ENCODE data around the gene SNX25. TPM values are rescaled to one million over a fixed set of nuclear protein-coding genes. Genes with fewer than 3 reads are reported as not detected.

The SNX25 gene
- total and polyA plus RNA-seq, 12 donors = 4.4 to 12.6 (median 9.2) TPM

DNA sequence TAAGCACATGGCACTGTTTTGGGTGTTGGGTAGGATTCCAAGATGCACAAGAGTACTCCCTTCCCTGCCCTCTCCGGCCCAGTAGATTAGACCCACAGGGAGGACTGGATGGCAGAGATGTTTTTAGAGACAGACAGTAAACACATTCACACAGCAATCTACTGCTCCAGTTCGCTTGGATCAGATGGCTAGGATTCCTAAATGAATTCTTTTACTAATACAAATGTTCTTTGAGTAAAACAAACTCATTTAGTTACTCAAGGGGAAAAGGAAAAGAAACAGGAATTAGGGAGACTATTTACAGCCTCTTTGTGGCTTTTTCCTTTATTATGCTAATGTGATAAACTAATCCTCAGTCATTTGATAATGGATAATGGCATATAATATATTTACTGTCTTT lies 5.9 kb downstream of the SNX25 start:
- DNase-seq (no peak), ATAC-seq (peak in 2 of 8 donors; percentile 24 to 52)
- Histone ChIP-seq H3K4me3 (no peak overlapping the region), H3K36me3 (no peaks in the 10 kb centered on the region), H3K9me3 (no peaks in the 10 kb centered on the region), H3K4me1 (peaks cover 0 to 56% (median 33%) of the 10 kb centered on the region in 9 donors), H3K27ac (no peak overlapping the region), H3K27me3 (peaks cover 0 to 29% (median 0%) of the 10 kb centered on the region in 7 donors)
- WGBS, 2 donors = 46 to 60% methylated on average over 2 of the region's 2 CpGs
- intact Hi-C loops (cut with DNase I) = loop anchor here in 6 of 10 donors (5.0 to 10.0 kb wide), 3 partner anchors 90 to 182 kb away; partner anchors contain the start of genes ANKRD37 (in 4 of the 6) and LRP2BP (in 4 of the 6)
- TF ChIP-seq, protein P1, sequence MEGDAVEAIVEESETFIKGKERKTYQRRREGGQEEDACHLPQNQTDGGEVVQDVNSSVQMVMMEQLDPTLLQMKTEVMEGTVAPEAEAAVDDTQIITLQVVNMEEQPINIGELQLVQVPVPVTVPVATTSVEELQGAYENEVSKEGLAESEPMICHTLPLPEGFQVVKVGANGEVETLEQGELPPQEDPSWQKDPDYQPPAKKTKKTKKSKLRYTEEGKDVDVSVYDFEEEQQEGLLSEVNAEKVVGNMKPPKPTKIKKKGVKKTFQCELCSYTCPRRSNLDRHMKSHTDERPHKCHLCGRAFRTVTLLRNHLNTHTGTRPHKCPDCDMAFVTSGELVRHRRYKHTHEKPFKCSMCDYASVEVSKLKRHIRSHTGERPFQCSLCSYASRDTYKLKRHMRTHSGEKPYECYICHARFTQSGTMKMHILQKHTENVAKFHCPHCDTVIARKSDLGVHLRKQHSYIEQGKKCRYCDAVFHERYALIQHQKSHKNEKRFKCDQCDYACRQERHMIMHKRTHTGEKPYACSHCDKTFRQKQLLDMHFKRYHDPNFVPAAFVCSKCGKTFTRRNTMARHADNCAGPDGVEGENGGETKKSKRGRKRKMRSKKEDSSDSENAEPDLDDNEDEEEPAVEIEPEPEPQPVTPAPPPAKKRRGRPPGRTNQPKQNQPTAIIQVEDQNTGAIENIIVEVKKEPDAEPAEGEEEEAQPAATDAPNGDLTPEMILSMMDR (IDR thresholded peaks at IDR 0.05) = no peak

DNA sequence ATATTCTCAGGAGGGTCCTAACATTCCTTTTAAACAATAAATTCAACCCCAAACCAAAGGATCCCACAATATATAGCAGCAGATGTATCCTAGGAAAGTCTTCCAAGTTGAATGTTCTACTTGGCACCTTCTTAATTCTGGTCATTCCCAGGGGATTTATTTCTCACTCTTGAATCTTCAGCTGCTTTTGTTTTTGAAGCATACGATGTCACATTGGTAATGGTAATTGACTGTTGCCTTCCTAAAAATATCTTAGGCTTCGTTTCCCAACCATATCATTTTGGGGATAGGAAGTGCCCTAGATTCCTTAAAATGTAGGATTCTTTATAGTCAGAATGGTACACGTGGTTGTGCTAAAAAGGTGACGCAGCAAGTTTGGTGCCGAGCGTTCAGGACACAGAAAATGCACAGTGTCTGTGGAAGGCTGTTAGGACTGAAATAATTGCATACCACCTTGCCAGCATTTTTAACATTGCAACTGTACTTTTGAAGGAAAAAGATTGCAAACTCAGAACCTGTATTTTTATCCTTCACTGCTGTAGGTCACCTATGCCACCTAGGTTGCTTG lies 8.1 kb downstream of the SNX25 start:
- DNase-seq = no peak
- TF ChIP-seq, protein P1 (IDR thresholded peaks at IDR 0.05) = no peak
- no peak for ATAC-seq
- Histone ChIP-seq H3K27me3 (peaks cover 0 to 6% (median 0%) of the 10 kb centered on the region in 7 donors), H3K9me3 (no peaks in the 10 kb centered on the region), H3K4me1 (peaks cover 0 to 41% (median 22%) of the 10 kb centered on the region in 9 donors), H3K27ac (peak overlapping the region in 1 of 10 donors; percentile 23), H3K36me3 (no peaks in the 10 kb centered on the region), H3K4me3 (no peak overlapping the region)
- intact Hi-C loops (cut with DNase I) = loop anchor here in 6 of 10 donors (5.0 to 10.0 kb wide), 3 partner anchors 87 to 180 kb away; partner anchors contain the start of genes ANKRD37 (in 4 of the 6) and LRP2BP (in 4 of the 6)
- WGBS, 2 donors = 60 to 65% methylated on average over 6 of the region's 6 CpGs

DNA sequence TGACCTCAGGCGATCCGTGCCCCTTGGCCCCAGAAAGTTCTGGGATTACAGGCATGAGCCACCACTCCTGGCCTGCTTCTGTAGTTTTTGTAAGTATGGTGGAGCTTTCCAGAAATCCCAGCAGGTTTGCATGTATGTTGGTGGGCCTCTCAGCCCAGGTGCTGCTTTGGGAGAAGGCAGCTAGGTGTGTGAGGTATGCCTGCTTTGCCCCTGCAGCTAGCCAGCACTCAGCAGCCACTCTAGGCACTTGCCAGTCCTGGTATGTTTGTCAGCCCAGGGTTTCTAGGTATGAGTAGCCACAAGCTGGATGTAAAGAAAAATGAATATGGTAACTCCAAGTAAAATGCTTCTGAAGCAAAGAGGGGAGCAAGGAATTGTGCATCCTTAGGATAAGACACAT lies 8.9 kb downstream of the SNX25 start:
- Histone ChIP-seq H3K9me3 (no peaks in the 10 kb centered on the region), H3K27ac (no peak overlapping the region), H3K27me3 (no peaks in the 10 kb centered on the region), H3K4me3 (no peak overlapping the region), H3K4me1 (peaks cover 0 to 41% (median 22%) of the 10 kb centered on the region in 9 donors), H3K36me3 (no peaks in the 10 kb centered on the region)
- ATAC-seq = no peak
- no peak for DNase-seq
- intact Hi-C loops (cut with DNase I) = loop anchor here in 6 of 10 donors (5.0 to 10.0 kb wide), 3 partner anchors 86 to 179 kb away; partner anchors contain the start of genes ANKRD37 (in 4 of the 6) and LRP2BP (in 4 of the 6)
- 94 to 97% methylated on average over 2 of the region's 2 CpGs for WGBS, 2 donors
- TF ChIP-seq, protein P1 (IDR thresholded peaks at IDR 0.05) = no peak

DNA sequence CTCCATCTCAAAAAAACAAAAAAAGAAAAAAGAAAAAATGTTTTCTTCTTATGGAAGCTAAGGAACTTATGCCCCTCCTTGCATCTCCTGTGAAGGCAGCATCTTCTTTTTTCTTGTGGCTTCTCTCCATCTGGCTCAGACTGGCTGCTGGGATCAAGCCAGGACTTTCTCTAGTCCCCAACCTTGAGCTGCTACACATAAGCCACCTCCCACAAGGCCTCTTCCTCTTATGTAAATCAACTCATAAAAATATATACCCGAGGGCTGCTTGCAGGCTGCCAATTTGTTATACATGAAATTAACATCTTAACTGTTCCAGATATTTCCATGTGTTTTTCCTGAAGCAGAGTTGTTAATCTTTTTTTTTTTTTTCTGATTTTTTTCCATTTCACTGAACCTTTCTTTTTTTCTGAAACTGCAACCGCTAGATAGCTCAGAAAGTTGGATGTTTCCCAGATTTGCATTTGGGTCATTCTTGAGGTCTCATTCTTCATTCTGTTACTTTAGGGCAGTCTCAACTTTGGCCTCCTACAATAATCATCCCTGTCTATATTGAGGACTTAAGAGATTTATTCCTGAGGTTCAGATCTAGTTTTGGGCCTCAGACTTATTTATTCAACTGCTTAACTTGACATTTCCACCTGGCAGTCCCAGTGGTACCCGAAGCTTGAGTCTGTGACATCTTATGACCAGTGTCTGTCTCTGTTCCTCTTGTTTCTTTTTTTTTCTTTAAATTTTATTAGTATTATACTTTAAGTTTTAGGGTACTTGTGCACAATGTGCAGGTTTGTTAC lies 10.3 kb downstream of the SNX25 start:
- WGBS, 2 donors = 42 to 54% methylated on average over 3 of the region's 3 CpGs
- H3K4me3 ChIP-seq = no peak overlapping the region
- TF ChIP-seq, protein P1 (IDR thresholded peaks at IDR 0.05) = no peak
- intact Hi-C loops (cut with DNase I) = loop anchor here in 6 of 10 donors (5.0 to 10.0 kb wide), 3 partner anchors 85 to 178 kb away; partner anchors contain the start of genes ANKRD37 (in 4 of the 6) and LRP2BP (in 4 of the 6)
- peaks cover 0 to 41% (median 22%) of the 10 kb centered on the region in 9 donors for H3K4me1 ChIP-seq
- ATAC-seq (peak in 6 of 8 donors; percentile 47 to 64 (median 54)), DNase-seq (peak; percentile 25 to 58)
- H3K9me3 ChIP-seq = no peaks in the 10 kb centered on the region
- H3K27me3 ChIP-seq = no peaks in the 10 kb centered on the region
- H3K36me3 ChIP-seq = no peaks in the 10 kb centered on the region
- peak overlapping the region in 2 of 10 donors; percentile 25 to 36 for H3K27ac ChIP-seq

Measured in heart right ventricle (tissue), 16 donors.